ENCODE results near the gene DERA.
"Not testable (repeated sequence)": the region's sequence is repeated elsewhere in the genome, so short reads cannot be mapped to it uniquely, and the experiment has no call there.

The DERA gene

DNA sequence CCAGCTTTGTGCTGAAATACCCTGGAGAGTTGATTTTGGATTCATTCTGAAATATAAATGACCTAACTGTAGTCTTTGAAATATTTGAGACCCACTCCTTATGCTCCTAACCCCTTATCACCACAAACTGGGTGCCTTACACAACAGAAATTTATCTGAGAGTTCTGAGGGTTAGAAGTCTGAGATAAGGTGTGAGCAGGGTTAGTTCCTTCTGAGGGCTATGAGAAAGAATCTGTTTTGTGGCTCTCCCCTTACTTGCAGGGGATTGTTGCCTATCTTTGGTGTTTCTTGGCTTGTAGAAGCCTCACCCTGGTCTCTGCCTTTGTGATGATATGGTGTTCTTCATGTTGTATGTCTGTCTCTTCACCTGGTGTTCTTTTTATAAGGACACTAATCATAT is 91.7 kb downstream of the DERA start:
- no peaks in the 10 kb centered on the region for H3K9me3 Mint-ChIP-seq
- DNase-seq (no peak), ATAC-seq (no peak)
- no peak overlapping the region for H3K4me3 Mint-ChIP-seq
- no peak overlapping the region for H3K27ac Mint-ChIP-seq
- H3K27me3 Mint-ChIP-seq, result no peaks in the 10 kb centered on the region
- no peaks in the 10 kb centered on the region for H3K4me1 Mint-ChIP-seq

GRCh38 chr12:16003460-16003859 is 92.3 kb downstream of the DERA start:
- Mint-ChIP-seq H3K27ac (no peak overlapping the region), H3K4me3 (no peak overlapping the region), H3K9me3 (no peaks in the 10 kb centered on the region), H3K27me3 (no peaks in the 10 kb centered on the region), H3K4me1 (no peaks in the 10 kb centered on the region)
- DNase-seq, result no peak
- ATAC-seq, result no peak

GRCh38 chr12:16006752-16007151 is 95.6 kb downstream of the DERA start:
- DNase-seq, result no peak
- ATAC-seq, result no peak
- no peaks in the 10 kb centered on the region for H3K27me3 Mint-ChIP-seq
- peaks cover 0 to 2% of the 10 kb centered on the region in 2 donors for H3K9me3 Mint-ChIP-seq
- H3K4me1 Mint-ChIP-seq, result no peaks in the 10 kb centered on the region
- H3K4me3 Mint-ChIP-seq, result no peak overlapping the region
- peak overlapping the region in 1 of 2 donors; percentile 1 for H3K27ac Mint-ChIP-seq

DNA sequence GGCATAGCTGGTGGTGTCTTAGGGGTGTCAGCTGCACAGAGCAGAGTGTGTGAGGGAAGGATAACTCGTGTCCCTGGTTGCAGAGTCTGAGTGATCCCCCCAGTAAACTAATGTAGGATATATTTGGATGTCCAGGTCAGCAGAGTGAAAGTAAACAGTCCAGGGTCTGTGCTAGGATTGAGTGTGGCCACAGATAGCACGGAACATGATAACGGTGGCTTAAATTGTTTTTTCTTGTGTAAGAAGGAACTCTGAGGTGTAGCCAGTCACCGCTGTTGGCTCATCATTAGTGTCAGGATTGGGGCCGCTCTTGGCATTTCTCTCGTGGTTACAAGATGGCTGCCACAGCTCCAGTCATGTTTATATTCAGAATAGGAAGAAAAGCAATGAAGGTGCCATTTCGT is 97.3 kb downstream of the DERA start:
- Mint-ChIP-seq H3K27ac (no peak overlapping the region), H3K27me3 (no peaks in the 10 kb centered on the region), H3K4me3 (no peak overlapping the region), H3K4me1 (no peaks in the 10 kb centered on the region), H3K9me3 (peaks cover 10 to 19% of the 10 kb centered on the region in 2 donors)
- ATAC-seq, result no peak
- DNase-seq, result no peak

GRCh38 chr12:16012117-16012516 is 101.0 kb downstream of the DERA start:
- Mint-ChIP-seq H3K27ac (no peak overlapping the region), H3K9me3 (peaks cover 17 to 42% of the 10 kb centered on the region in 2 donors), H3K27me3 (no peaks in the 10 kb centered on the region), H3K4me1 (no peaks in the 10 kb centered on the region), H3K4me3 (no peak overlapping the region)
- no peak for ATAC-seq
- no peak for DNase-seq

- not testable (repeated sequence) for H3K27ac Mint-ChIP-seq, H3K4me1 Mint-ChIP-seq, H3K27me3 Mint-ChIP-seq, ATAC-seq, H3K4me3 Mint-ChIP-seq, DNase-seq
- H3K9me3 Mint-ChIP-seq, result peaks cover 17 to 42% of the 10 kb centered on the region in 2 donors
Measured at GRCh38 chr12:16013722-16014121, 102.6 kb downstream of the DERA start.

DNA sequence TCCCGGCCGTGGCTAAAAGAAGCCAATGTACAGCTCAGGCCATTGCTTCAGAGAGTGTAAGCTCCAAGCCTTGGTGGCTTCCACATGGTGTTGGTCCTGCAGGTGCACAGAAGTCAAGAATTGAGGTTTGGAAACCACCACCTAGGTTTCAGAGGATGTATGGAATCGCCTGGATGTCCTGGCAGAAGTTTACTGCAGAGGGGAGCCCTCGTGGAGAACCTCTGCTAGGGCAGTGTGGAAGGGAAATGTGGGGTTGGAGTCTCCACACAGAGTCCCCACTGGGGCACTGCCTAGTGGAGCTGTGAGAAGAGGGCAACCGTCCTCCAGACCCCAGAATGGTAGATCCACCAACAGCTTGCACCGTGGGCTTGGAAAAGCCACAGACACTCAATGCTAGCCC is 103.3 kb downstream of the DERA start:
- H3K9me3 Mint-ChIP-seq, result peaks cover 19 to 45% of the 10 kb centered on the region in 2 donors
- ATAC-seq, H3K27me3 Mint-ChIP-seq, H3K4me3 Mint-ChIP-seq, H3K4me1 Mint-ChIP-seq, H3K27ac Mint-ChIP-seq, DNase-seq: not testable (repeated sequence)

- Mint-ChIP-seq H3K9me3 (peaks cover 33 to 64% of the 10 kb centered on the region in 2 donors), H3K4me1 (no peaks in the 10 kb centered on the region), H3K27me3 (no peaks in the 10 kb centered on the region), H3K27ac (no peak overlapping the region), H3K4me3 (no peak overlapping the region)
- ATAC-seq (no peak), DNase-seq (no peak)
Measured at GRCh38 chr12:16016748-16017147, 105.6 kb downstream of the DERA start.

DNA sequence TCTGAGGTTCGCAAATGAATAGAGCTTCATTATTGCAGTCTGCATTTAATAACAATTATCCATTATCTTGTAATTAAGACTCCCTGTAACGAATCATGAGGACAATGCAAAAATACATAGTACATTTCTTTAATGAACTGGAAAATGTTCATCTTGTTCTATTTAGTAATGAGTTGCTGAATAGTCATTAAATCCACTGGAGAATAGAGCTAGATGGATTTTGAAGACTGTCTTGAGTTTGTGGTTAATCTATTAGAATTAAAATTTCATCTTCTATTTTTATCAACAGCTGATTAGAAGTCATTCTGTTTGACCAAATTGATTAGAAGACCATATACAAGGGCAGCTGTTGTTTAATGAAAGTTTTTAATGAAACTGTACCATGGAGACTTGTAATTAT is 107.2 kb downstream of the DERA start:
- no peaks in the 10 kb centered on the region for H3K27me3 Mint-ChIP-seq
- ATAC-seq (no peak), DNase-seq (no peak)
- H3K27ac Mint-ChIP-seq, result no peak overlapping the region
- no peak overlapping the region for H3K4me3 Mint-ChIP-seq
- H3K9me3 Mint-ChIP-seq, result peaks cover 24 to 49% of the 10 kb centered on the region in 2 donors
- no peaks in the 10 kb centered on the region for H3K4me1 Mint-ChIP-seq

DNA sequence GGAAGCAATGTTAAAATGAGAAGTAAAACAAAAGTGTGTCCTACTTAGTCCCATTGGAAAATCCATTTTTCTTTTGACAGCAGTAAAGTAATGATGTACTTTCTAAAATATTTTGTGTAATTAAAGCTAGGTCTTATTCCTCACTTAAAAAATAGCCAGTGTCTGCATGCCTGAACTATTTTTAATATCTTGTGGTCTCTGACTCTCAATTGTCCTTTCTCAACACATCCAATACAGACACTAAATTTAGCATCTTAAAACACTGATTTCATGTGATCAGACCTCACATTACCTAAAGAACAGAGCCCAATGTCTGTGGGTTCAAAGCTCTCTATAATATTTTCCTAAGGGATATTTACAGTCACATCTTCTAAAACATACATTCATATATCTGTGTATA is 108.0 kb downstream of the DERA start:
- H3K4me1 Mint-ChIP-seq, result no peaks in the 10 kb centered on the region
- no peaks in the 10 kb centered on the region for H3K27me3 Mint-ChIP-seq
- peak overlapping the region in 1 of 2 donors; percentile 61 for H3K27ac Mint-ChIP-seq
- peaks cover 22 to 48% of the 10 kb centered on the region in 2 donors for H3K9me3 Mint-ChIP-seq
- ATAC-seq (no peak), DNase-seq (no peak)
- no peak overlapping the region for H3K4me3 Mint-ChIP-seq

DNA sequence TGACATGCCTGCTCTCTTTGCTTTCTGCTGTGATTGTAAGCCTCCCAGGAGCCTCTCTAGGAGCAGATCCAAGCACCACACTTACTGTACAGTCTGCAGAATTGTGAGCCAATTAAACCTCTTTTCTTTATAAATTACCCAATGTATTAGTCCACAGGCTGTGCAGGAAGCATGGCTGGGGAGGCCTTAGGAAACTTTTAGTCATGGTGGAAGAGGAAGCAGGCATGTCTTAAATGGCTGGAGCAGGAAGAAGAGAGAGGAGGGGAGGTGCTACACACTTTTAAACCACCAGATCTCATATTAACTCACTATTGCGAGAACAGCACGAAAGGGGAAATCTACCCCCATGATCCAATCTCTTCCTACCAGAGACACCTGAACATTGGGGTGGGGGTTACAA is 108.9 kb downstream of the DERA start:
- DNase-seq, result no peak
- Mint-ChIP-seq H3K9me3 (peaks cover 23 to 41% of the 10 kb centered on the region in 2 donors), H3K27ac (no peak overlapping the region), H3K27me3 (no peaks in the 10 kb centered on the region), H3K4me1 (no peaks in the 10 kb centered on the region), H3K4me3 (no peak overlapping the region)
- no peak for ATAC-seq

GRCh38 chr12:16021026-16021425 is 109.9 kb downstream of the DERA start:
- Mint-ChIP-seq H3K9me3 (peaks cover 23 to 34% of the 10 kb centered on the region in 2 donors), H3K4me3 (no peak overlapping the region), H3K27ac (no peak overlapping the region), H3K4me1 (no peaks in the 10 kb centered on the region), H3K27me3 (no peaks in the 10 kb centered on the region)
- no peak for DNase-seq
- ATAC-seq, result no peak

GRCh38 chr12:16021676-16022075 is 110.5 kb downstream of the DERA start:
- H3K4me3 Mint-ChIP-seq, result no peak overlapping the region
- H3K4me1 Mint-ChIP-seq, result no peaks in the 10 kb centered on the region
- ATAC-seq (no peak), DNase-seq (no peak)
- H3K9me3 Mint-ChIP-seq, result peaks cover 23 to 34% of the 10 kb centered on the region in 2 donors
- H3K27me3 Mint-ChIP-seq, result no peaks in the 10 kb centered on the region
- H3K27ac Mint-ChIP-seq, result no peak overlapping the region

GRCh38 chr12:16027002-16027401 is 115.9 kb downstream of the DERA start:
- DNase-seq (no peak), ATAC-seq (no peak)

GRCh38 chr12:16030744-16031143 is 119.6 kb downstream of the DERA start:
- Mint-ChIP-seq H3K4me1 (no peaks in the 10 kb centered on the region), H3K9me3 (no peaks in the 10 kb centered on the region), H3K27me3 (no peaks in the 10 kb centered on the region), H3K27ac (no peak overlapping the region), H3K4me3 (no peak overlapping the region)
- no peak for DNase-seq
- ATAC-seq, result no peak

More at GRCh38 chr12:16027002-16027401, 115.9 kb downstream of the DERA start:
- no peak overlapping the region for H3K4me3 Mint-ChIP-seq
- no peaks in the 10 kb centered on the region for H3K4me1 Mint-ChIP-seq
- peaks cover 8 to 10% of the 10 kb centered on the region in 2 donors for H3K9me3 Mint-ChIP-seq
- H3K27ac Mint-ChIP-seq, result no peak overlapping the region
- no peaks in the 10 kb centered on the region for H3K27me3 Mint-ChIP-seq

DNA sequence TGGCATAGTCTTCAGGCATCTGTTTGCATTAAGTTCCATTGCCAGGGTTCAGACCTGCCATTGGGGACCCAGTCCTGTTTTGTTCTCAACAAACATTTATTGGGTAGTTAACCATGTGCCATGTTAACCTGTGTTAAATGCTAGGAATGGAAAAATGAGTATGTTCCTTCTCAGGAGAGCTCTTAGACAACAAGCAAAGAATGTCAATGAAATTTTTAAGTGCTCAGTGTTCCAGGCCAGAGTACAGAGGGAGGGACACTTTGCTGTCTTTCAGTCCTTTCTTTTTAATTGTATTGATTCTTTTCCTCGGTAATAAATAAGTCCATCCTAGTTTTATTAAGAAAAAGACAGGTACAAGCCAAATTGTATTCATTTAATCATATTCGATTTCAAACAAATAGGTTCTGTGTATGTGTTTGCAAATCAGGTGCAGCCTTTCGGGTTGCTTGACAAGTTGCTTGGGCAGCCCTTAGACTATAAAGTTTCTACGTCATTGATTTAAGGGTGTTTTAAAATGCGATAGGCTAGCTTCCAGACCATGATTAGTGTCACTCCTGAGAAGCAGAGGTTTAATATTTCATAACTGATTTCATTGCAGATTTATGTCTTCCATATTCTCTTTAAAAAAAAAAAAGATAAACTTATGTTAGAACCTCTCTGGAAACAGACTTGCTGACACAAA is 123.1 kb downstream of the DERA start:
- DNase-seq (no peak), ATAC-seq (no peak)
- no peak overlapping the region for H3K27ac Mint-ChIP-seq
- H3K4me3 Mint-ChIP-seq, result no peak overlapping the region
- H3K9me3 Mint-ChIP-seq, result no peaks in the 10 kb centered on the region
- no peaks in the 10 kb centered on the region for H3K27me3 Mint-ChIP-seq
- H3K4me1 Mint-ChIP-seq, result no peaks in the 10 kb centered on the region

DNA sequence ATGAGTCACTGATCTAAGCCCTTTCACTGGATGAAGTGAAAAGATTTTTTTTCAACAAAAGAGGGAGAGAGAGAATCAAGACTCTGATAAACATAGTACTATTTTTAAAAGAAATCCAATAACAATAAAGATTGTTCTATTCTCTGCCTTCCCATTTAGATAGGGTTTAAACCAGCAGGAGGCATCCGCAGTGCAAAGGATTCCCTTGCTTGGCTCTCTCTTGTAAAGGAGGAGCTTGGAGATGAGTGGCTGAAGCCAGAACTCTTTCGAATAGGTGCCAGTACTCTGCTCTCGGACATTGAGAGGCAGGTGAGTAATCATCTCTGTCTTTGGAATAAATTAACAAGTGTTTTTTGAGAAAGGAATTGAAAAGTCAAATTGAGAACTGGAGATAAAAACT is 124.9 kb downstream of the DERA start:
- no peak overlapping the region for H3K27ac Mint-ChIP-seq
- H3K4me3 Mint-ChIP-seq, result no peak overlapping the region
- ATAC-seq (no peak), DNase-seq (no peak)
- no peaks in the 10 kb centered on the region for H3K9me3 Mint-ChIP-seq
- no peaks in the 10 kb centered on the region for H3K27me3 Mint-ChIP-seq
- H3K4me1 Mint-ChIP-seq, result no peaks in the 10 kb centered on the region

All from stimulated activated naive CD8-positive, alpha-beta T cell treated with anti-CD3 and anti-CD28 coated beads, Interleukin-15, amount 100 ng/mL, for 72 hours (primary cell).